ENCODE measurements around the gene GUCY2D.
"Not testable (repeated sequence)": the region's sequence is repeated elsewhere in the genome, so short reads cannot be mapped to it uniquely, and the experiment has no call there.

GUCY2D gene

GRCh38 chr17:8016632-8017424 is 14.4 kb downstream of the GUCY2D start:
- peak; percentile 36 for DNase-seq (ENCODE audit: low spot score)

GRCh38 chr17:8018436-8018835 is 16.0 kb downstream of the GUCY2D start:
- no peak for DNase-seq (ENCODE audit: low spot score)

GRCh38 chr17:8019166-8019565 is 16.8 kb downstream of the GUCY2D start:
- no peak for DNase-seq (ENCODE audit: low spot score)

GRCh38 chr17:8019665-8020650 is 17.5 kb downstream of the GUCY2D start:
- no peak for DNase-seq (ENCODE audit: low spot score)

GRCh38 chr17:8020776-8021564 is 18.6 kb downstream of the GUCY2D start:
- no peak for DNase-seq (ENCODE audit: low spot score)

GRCh38 chr17:8021565-8022359 is 19.3 kb downstream of the GUCY2D start:
- DNase-seq (ENCODE audit: low spot score) = no peak

- no peak for DNase-seq (ENCODE audit: low spot score)
Measured at GRCh38 chr17:8022360-8023003, 20.1 kb downstream of the GUCY2D start.

GRCh38 chr17:8024161-8024560 is 21.7 kb downstream of the GUCY2D start:
- DNase-seq (ENCODE audit: low spot score) = not testable (repeated sequence)

GRCh38 chr17:8025176-8025911 is 22.9 kb downstream of the GUCY2D start:
- no peak for DNase-seq (ENCODE audit: low spot score)

GRCh38 chr17:8029121-8029520 is 26.7 kb downstream of the GUCY2D start:
- no peak for DNase-seq (ENCODE audit: low spot score)

- DNase-seq (ENCODE audit: low spot score) = no peak
Measured at GRCh38 chr17:8031261-8031661, 28.8 kb downstream of the GUCY2D start.

- DNase-seq (ENCODE audit: low spot score) = no peak
Measured at GRCh38 chr17:8031950-8032349, 29.5 kb downstream of the GUCY2D start.

- no peak for DNase-seq (ENCODE audit: low spot score)
Measured at GRCh38 chr17:8032442-8032841, 30.0 kb downstream of the GUCY2D start.

- no peak for DNase-seq (ENCODE audit: low spot score)
Measured at GRCh38 chr17:8038954-8039610, 36.7 kb downstream of the GUCY2D start, which contains the start of gene ALOX15B. TSS of gene ALOX15B (plus strand) at chr17:8039059. CDS start at chr17:8039156, 97 bp downstream.

- no peak for DNase-seq (ENCODE audit: low spot score)
Measured at GRCh38 chr17:8039611-8040168, 37.3 kb downstream of the GUCY2D start.

GRCh38 chr17:8041249-8041928 is 39.0 kb downstream of the GUCY2D start:
- peak; percentile 48 for DNase-seq (ENCODE audit: low spot score)

GRCh38 chr17:8041979-8042378 is 39.6 kb downstream of the GUCY2D start:
- no peak for DNase-seq (ENCODE audit: low spot score)

Measured in germinal center (tissue), 1 donor.